ENCODE results near the gene ZBTB3.

ZBTB3 gene

GRCh38 chr11:62788991-62789390, 35.0 kb upstream of the ZBTB3 start:
- Histone ChIP-seq H3K36me3 (ENCODE audit: insufficient read depth) (no peaks in the 10 kb centered on the region), H3K79me2 (ENCODE audit: insufficient read depth, low read depth) (peaks cover 46% of the 10 kb centered on the region), H3K4me3 (IDR thresholded peaks at IDR 0.05; ENCODE audit: insufficient read depth, low read depth, low read length) (no peak overlapping the region), H3K4me1 (ENCODE audit: low read depth, poor library complexity, severe bottlenecking) (peaks cover 36% of the 10 kb centered on the region), H3K27me3 (ENCODE audit: insufficient read depth, low read depth) (no peaks in the 10 kb centered on the region), H3K4me2 (no peak overlapping the region; the same call in 1 of the 2 replicates), H4K20me1 (ENCODE audit: insufficient read depth) (no peaks in the 10 kb centered on the region), H3K27ac (no peak overlapping the region), H2AFZ (ENCODE audit: low read depth) (no peak overlapping the region), H3K9ac (no peak overlapping the region)
- TF ChIP-seq, protein P1, sequence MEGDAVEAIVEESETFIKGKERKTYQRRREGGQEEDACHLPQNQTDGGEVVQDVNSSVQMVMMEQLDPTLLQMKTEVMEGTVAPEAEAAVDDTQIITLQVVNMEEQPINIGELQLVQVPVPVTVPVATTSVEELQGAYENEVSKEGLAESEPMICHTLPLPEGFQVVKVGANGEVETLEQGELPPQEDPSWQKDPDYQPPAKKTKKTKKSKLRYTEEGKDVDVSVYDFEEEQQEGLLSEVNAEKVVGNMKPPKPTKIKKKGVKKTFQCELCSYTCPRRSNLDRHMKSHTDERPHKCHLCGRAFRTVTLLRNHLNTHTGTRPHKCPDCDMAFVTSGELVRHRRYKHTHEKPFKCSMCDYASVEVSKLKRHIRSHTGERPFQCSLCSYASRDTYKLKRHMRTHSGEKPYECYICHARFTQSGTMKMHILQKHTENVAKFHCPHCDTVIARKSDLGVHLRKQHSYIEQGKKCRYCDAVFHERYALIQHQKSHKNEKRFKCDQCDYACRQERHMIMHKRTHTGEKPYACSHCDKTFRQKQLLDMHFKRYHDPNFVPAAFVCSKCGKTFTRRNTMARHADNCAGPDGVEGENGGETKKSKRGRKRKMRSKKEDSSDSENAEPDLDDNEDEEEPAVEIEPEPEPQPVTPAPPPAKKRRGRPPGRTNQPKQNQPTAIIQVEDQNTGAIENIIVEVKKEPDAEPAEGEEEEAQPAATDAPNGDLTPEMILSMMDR (conservative IDR thresholded peaks at IDR 0.05; ENCODE audit: low read depth, low read length): no peak

DNA sequence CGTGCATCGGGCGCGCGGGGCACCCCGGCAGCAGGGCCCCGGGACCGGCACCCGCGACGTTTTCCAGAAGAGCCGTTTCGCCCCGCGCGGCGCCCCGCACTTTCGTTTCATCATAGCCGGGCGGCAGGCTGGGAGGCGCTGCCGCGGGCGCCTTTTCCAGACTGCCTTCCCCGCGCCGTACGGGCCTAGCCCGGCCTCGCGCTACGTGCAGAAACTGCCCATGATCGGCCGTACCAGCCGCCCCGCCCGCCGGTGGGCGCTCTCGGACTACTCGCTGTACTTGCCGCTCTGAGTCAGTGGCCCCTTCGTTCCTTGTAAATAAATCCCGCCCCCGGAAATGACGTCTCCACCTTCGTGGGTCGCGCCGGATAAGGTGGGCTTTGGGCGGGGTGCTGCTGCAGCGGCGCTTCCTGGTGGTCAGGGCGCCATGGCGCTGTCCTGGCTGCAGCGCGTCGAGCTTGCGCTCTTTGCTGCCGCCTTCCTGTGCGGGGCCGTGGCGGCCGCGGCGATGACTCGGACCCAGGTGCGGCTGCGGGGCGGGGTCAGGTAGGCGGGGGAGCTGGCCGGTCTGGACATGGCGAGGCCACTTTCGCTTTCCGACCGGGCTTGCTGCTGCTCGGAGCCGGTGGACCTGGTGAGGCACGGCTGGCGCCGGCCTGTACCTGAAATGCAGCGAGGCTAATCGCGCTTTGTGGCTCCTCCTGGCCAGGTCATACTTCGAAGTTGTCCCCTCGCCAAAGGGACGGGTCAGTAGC, 33.2 kb upstream of the ZBTB3 start, which contains the start of gene TMEM179B:
Gene TMEM179B (plus strand): TSS at position 398 of the 755 bp plus-strand sequence. CDS start 30 bp downstream, at position 428.
- Histone ChIP-seq H3K79me2 (ENCODE audit: insufficient read depth, low read depth) (peaks cover 46% of the 10 kb centered on the region), H4K20me1 (ENCODE audit: insufficient read depth) (no peaks in the 10 kb centered on the region), H3K4me2 (peak within 1 kb of the TSS; percentile 94), H3K27me3 (ENCODE audit: insufficient read depth, low read depth) (no peaks in the 10 kb centered on the region), H3K4me3 (IDR thresholded peaks at IDR 0.05; ENCODE audit: insufficient read depth, low read depth, low read length) (no peak within 1 kb of the TSS), H2AFZ (ENCODE audit: low read depth) (peak within 1 kb of the TSS; percentile 55), H3K27ac (peak within 1 kb of the TSS; percentile 77), H3K9ac (peak within 1 kb of the TSS; percentile 73), H3K4me1 (ENCODE audit: low read depth, poor library complexity, severe bottlenecking) (peaks cover 35% of the 10 kb centered on the region), H3K36me3 (ENCODE audit: insufficient read depth) (no peaks in the 10 kb centered on the region)
- TF ChIP-seq, protein P1 (conservative IDR thresholded peaks at IDR 0.05; ENCODE audit: low read depth, low read length): peak; percentile 15; the same call in 1 of the 2 replicates

- no peaks in the 10 kb centered on the region for H3K36me3 ChIP-seq (ENCODE audit: insufficient read depth)
Measured at GRCh38 chr11:62786318-62787004, 32.5 kb upstream of the ZBTB3 start.

GRCh38 chr11:62782753-62783152, 28.8 kb upstream of the ZBTB3 start:
- TF ChIP-seq, protein P1 (conservative IDR thresholded peaks at IDR 0.05; ENCODE audit: low read depth, low read length): no peak

More at GRCh38 chr11:62786318-62787004, 32.5 kb upstream of the ZBTB3 start:
- no peak overlapping the region for H3K4me3 ChIP-seq (IDR thresholded peaks at IDR 0.05; ENCODE audit: insufficient read depth, low read depth, low read length)
- H3K4me2 ChIP-seq: peak overlapping the region; percentile 94
- peak overlapping the region; percentile 77 for H3K27ac ChIP-seq
- H4K20me1 ChIP-seq (ENCODE audit: insufficient read depth): no peaks in the 10 kb centered on the region
- H3K4me1 ChIP-seq (ENCODE audit: low read depth, poor library complexity, severe bottlenecking): peaks cover 32% of the 10 kb centered on the region
- no peaks in the 10 kb centered on the region for H3K27me3 ChIP-seq (ENCODE audit: insufficient read depth, low read depth)
- peak overlapping the region; percentile 55 for H2AFZ ChIP-seq (ENCODE audit: low read depth)
- peaks cover 44% of the 10 kb centered on the region for H3K79me2 ChIP-seq (ENCODE audit: insufficient read depth, low read depth)
- TF ChIP-seq, protein P1 (conservative IDR thresholded peaks at IDR 0.05; ENCODE audit: low read depth, low read length): peak; percentile 88
- H3K9ac ChIP-seq: peak overlapping the region; percentile 73

More at GRCh38 chr11:62782753-62783152, 28.8 kb upstream of the ZBTB3 start:
- no peak overlapping the region for H3K9ac ChIP-seq
- H3K27me3 ChIP-seq (ENCODE audit: insufficient read depth, low read depth): no peaks in the 10 kb centered on the region
- H3K4me3 ChIP-seq (IDR thresholded peaks at IDR 0.05; ENCODE audit: insufficient read depth, low read depth, low read length): no peak overlapping the region
- H2AFZ ChIP-seq (ENCODE audit: low read depth): no peak overlapping the region
- H3K4me2 ChIP-seq: no peak overlapping the region
- no peaks in the 10 kb centered on the region for H3K36me3 ChIP-seq (ENCODE audit: insufficient read depth)
- H3K79me2 ChIP-seq (ENCODE audit: insufficient read depth, low read depth): peaks cover 7% of the 10 kb centered on the region
- no peak overlapping the region for H3K27ac ChIP-seq
- no peaks in the 10 kb centered on the region for H4K20me1 ChIP-seq (ENCODE audit: insufficient read depth)
- H3K4me1 ChIP-seq (ENCODE audit: low read depth, poor library complexity, severe bottlenecking): peaks cover 10% of the 10 kb centered on the region

All from KMS-11 (cell line).